ENCODE data around the gene ATG4B. TPM values are rescaled to one million over a fixed set of nuclear protein-coding genes. Genes with fewer than 3 reads are reported as not detected.

Gene ATG4B
- total RNA-seq, 1 donor from 2014 or later: 112 TPM

DNA sequence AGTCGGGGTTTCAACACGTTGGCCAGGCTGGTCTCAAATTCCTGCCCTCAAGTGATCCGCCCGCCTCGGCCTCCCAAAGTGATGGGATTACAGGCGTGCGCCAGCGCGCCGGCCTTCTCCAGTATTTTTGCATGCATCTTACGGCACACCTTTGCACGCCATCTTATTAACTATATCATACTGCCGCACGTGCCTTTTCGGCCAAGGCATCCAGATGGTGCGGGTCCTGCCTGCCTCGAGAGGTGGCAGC lies 63.6 kb downstream of the ATG4B start:
- Mint-ChIP-seq H3K9me3 (peaks cover 6% of the 10 kb centered on the region), H3K4me1 (peaks cover 23% of the 10 kb centered on the region), H3K27ac (ENCODE audit: unreplicated experiment) (peak overlapping the region; percentile 96), H3K36me3 (ENCODE audit: low read depth) (peaks cover 16% of the 10 kb centered on the region), H3K27me3 (ENCODE audit: low read depth) (no peaks in the 10 kb centered on the region), H3K4me3 (peak overlapping the region; percentile 95)
- no peak for DNase-seq (ENCODE audit: low read depth, low spot score)
- TF ChIP-seq, protein P1, sequence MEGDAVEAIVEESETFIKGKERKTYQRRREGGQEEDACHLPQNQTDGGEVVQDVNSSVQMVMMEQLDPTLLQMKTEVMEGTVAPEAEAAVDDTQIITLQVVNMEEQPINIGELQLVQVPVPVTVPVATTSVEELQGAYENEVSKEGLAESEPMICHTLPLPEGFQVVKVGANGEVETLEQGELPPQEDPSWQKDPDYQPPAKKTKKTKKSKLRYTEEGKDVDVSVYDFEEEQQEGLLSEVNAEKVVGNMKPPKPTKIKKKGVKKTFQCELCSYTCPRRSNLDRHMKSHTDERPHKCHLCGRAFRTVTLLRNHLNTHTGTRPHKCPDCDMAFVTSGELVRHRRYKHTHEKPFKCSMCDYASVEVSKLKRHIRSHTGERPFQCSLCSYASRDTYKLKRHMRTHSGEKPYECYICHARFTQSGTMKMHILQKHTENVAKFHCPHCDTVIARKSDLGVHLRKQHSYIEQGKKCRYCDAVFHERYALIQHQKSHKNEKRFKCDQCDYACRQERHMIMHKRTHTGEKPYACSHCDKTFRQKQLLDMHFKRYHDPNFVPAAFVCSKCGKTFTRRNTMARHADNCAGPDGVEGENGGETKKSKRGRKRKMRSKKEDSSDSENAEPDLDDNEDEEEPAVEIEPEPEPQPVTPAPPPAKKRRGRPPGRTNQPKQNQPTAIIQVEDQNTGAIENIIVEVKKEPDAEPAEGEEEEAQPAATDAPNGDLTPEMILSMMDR (conservative IDR thresholded peaks at IDR 0.05): peak; percentile 52

DNA sequence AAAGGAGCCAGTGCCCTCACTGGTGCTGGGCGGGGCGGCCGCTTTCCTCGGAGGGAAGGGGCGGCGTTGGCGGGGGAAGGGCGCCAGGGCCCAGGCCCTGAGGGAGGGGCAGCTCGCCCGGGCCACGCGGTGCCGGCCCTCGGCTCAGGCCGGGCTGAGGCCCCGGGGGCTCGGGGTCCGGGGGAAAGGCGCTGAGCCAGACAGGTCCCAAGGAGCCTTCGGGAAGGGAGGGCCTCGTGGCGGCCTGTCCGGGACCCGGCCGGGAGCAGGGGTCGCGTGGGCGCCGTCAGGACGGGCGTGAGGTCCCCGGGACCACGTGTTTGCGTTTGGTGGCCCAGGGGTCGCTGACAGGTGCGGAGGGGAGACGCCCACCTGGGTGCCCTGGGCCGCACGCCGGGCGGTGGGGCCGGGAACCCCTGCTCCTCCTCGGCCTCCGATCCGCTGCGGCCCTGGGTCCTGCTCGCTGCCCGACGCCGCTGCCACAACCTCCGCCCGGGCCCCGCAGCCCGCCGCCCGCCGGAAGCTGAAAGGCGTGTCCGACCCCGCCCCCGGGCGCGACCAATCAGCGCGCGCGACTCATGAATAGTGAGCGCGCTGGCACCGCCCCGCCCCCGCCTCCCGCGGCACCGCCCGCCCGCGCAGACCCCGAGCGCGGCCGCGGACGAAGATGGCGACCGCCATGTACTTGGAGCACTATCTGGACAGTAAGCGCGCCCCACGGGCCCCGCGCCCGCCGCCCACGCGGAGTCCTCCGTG lies 64.1 kb downstream of the ATG4B start, which contains the start of gene ING5:
Gene ING5, plus strand, starts transcription at position 641 of the 756 bp plus-strand sequence. Its CDS starts 27 bp downstream, at position 668.
- TF ChIP-seq, protein P1 (conservative IDR thresholded peaks at IDR 0.05): peak; percentile 8
- peak; percentile 96 for DNase-seq (ENCODE audit: low read depth, low spot score)
- Mint-ChIP-seq H3K27ac (ENCODE audit: unreplicated experiment) (peak within 1 kb of the TSS; percentile 96), H3K9me3 (peaks cover 6% of the 10 kb centered on the region), H3K36me3 (ENCODE audit: low read depth) (peaks cover 20% of the 10 kb centered on the region), H3K27me3 (ENCODE audit: low read depth) (no peaks in the 10 kb centered on the region), H3K4me1 (peaks cover 23% of the 10 kb centered on the region), H3K4me3 (peak within 1 kb of the TSS; percentile 95)

DNA sequence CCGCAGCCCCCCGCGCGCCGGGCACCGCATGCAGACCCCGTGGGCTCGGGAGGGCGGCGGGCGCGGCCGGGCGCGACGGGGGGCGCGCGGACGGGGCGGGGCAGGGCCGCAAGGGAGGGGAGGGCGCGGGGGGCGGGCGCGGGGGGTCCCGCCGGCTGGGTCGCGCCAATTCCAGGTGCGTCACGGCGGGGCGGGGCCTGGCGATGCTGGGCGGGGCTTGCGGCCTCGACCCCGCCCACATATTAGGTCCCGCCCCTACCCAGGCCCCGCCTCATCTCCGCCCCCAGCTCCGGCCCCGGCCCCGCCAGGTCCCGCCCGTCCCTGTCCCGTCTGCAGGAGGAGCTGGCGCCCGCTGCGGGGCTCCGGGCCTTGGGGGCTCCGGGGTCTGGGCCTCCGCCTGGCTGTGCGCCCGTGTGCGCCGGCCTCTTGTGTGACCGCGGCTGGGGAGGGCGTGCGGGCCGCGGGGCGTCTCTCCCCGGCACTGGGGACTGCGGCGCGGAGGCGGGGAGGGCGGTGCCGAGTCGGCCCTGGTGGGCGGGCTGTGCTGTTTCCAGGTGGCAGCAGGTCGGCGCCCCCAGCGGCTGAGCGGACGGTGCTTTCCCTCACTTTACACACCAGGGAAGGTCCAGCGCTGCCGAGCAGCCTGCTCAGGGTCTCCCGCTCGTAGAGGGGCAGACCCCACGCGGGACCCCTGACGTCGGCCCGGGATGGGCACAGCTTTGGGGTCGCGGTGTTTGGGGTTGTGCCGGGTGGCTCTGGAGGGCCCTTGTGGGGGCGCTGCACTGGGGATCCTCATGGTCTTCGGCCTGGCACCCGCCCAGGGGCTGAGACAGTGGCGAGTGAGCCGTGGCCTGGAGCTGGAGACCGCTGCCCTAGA lies 64.9 kb downstream of the ATG4B start:
- H3K27ac Mint-ChIP-seq (ENCODE audit: unreplicated experiment): peak overlapping the region; percentile 64
- peaks cover 6% of the 10 kb centered on the region for H3K9me3 Mint-ChIP-seq
- peak overlapping the region; percentile 95 for H3K4me3 Mint-ChIP-seq
- peak; percentile 78 for DNase-seq (ENCODE audit: low read depth, low spot score)
- TF ChIP-seq, protein P1 (conservative IDR thresholded peaks at IDR 0.05): peak; percentile 62
- H3K36me3 Mint-ChIP-seq (ENCODE audit: low read depth): peaks cover 28% of the 10 kb centered on the region
- no peaks in the 10 kb centered on the region for H3K27me3 Mint-ChIP-seq (ENCODE audit: low read depth)
- peaks cover 22% of the 10 kb centered on the region for H3K4me1 Mint-ChIP-seq

DNA sequence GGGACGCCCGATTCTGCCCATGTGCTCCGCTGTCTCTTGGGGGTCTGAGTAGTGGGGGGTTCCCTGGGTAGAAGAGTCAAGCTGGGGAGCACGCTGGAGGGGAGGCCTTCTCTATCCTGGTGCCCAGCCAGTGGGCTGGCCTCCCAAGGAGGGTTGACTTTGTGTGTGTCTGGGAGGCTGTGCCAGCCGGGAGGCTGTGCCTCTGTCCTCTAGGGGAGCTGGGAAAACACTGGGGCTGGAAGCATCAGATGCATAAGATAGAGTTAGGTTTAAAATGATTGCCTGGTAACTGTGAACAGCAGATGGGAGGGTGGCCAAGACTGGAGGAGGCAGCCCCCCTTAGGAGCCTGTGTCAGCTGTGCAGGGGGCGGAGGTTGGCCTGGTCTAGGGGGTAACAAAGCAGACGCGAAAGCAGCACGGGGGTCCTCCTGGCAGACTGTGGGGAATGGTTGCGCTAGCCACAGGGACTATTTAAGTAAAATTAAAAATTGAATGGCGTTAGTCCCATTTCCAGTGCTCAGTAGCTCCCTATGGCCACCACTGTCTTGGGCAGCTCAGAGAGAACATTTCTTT lies 65.6 kb downstream of the ATG4B start:
- peaks cover 33% of the 10 kb centered on the region for H3K36me3 Mint-ChIP-seq (ENCODE audit: low read depth)
- TF ChIP-seq, protein P1 (conservative IDR thresholded peaks at IDR 0.05): no peak
- H3K4me1 Mint-ChIP-seq: peaks cover 20% of the 10 kb centered on the region
- no peaks in the 10 kb centered on the region for H3K27me3 Mint-ChIP-seq (ENCODE audit: low read depth)
- no peak for DNase-seq (ENCODE audit: low read depth, low spot score)
- H3K27ac Mint-ChIP-seq (ENCODE audit: unreplicated experiment): peak overlapping the region; percentile 64
- H3K4me3 Mint-ChIP-seq: peak overlapping the region; percentile 95
- H3K9me3 Mint-ChIP-seq: peaks cover 6% of the 10 kb centered on the region

DNA sequence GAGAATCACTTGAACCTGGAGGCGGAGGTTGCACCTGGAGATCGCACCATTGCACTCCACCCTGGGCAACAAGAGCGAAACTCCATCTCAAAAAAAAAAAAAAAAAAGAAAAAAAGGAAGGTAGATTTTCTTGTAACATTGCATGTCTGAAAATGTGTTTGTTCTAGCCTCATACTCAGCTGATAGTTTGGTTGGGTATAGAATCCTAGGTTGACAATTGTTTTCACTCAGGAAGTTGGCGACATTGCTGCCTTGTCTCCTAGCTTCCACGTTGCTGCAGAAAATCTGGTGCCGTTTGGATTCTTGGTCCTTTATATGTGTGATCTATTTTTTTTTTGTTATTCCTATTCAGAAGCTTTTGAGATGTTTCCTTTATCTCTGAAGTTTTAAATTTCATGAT lies 69.0 kb downstream of the ATG4B start:
- Mint-ChIP-seq H3K36me3 (ENCODE audit: low read depth) (peaks cover 50% of the 10 kb centered on the region), H3K4me3 (no peak overlapping the region)

More for the DNA sequence above, 69.0 kb downstream of the ATG4B start:
- Mint-ChIP-seq H3K27me3 (ENCODE audit: low read depth) (no peaks in the 10 kb centered on the region), H3K4me1 (peaks cover 6% of the 10 kb centered on the region), H3K27ac (ENCODE audit: unreplicated experiment) (no peak overlapping the region), H3K9me3 (peaks cover 6% of the 10 kb centered on the region)
- DNase-seq (ENCODE audit: low read depth, low spot score): no peak
- TF ChIP-seq, protein P1 (conservative IDR thresholded peaks at IDR 0.05): no peak

Measured in neural crest cell (in vitro differentiated cells).